GOT3 (cell line): ENCODE results near the gene VWA8.
"Not testable (repeated sequence)": the region's sequence is repeated elsewhere in the genome, so short reads cannot be mapped to it uniquely, and the experiment has no call there.

Source experiments
- DNase-seq: peaks from one replicate; lab custom pipeline; 2025; ENCODE audit warnings: mixed read lengths; lab: John Stamatoyannopoulos, UW

VWA8 gene

GRCh38 chr13:41587490-41587889 lies 373.4 kb downstream of the VWA8 start:
- no peak for DNase-seq

GRCh38 chr13:41586216-41586615 lies 374.7 kb downstream of the VWA8 start:
- DNase-seq, result no peak

GRCh38 chr13:41582027-41582463 lies 378.9 kb downstream of the VWA8 start:
- DNase-seq, result no peak

- no peak for DNase-seq
Measured at GRCh38 chr13:41580345-41580744, 380.6 kb downstream of the VWA8 start.

- no peak for DNase-seq
Measured at GRCh38 chr13:41579881-41580280, 381.0 kb downstream of the VWA8 start.

- no peak for DNase-seq
Measured at GRCh38 chr13:41579168-41579567, 381.7 kb downstream of the VWA8 start.

GRCh38 chr13:41578371-41578770 lies 382.5 kb downstream of the VWA8 start:
- no peak for DNase-seq

- DNase-seq, result no peak
Measured at GRCh38 chr13:41577436-41577835, 383.5 kb downstream of the VWA8 start.

GRCh38 chr13:41573640-41574039 lies 387.3 kb downstream of the VWA8 start:
- not testable (repeated sequence) for DNase-seq

GRCh38 chr13:41571817-41572340 lies 389.0 kb downstream of the VWA8 start:
- not testable (repeated sequence) for DNase-seq

GRCh38 chr13:41568972-41569351 lies 391.9 kb downstream of the VWA8 start:
- no peak for DNase-seq

GRCh38 chr13:41568143-41568971 lies 392.6 kb downstream of the VWA8 start:
- DNase-seq, result no peak

GRCh38 chr13:41567363-41567762 lies 393.5 kb downstream of the VWA8 start:
- no peak for DNase-seq

- no peak for DNase-seq
Measured at GRCh38 chr13:41565846-41566245, 395.1 kb downstream of the VWA8 start.

GRCh38 chr13:41565216-41565615 lies 395.7 kb downstream of the VWA8 start:
- DNase-seq, result no peak

- DNase-seq, result no peak
Measured at GRCh38 chr13:41563984-41564365, 396.9 kb downstream of the VWA8 start.

GRCh38 chr13:41563341-41563983 lies 397.4 kb downstream of the VWA8 start:
- no peak for DNase-seq

- no peak for DNase-seq
Measured at GRCh38 chr13:41562541-41563178, 398.2 kb downstream of the VWA8 start.

- DNase-seq, result no peak
Measured at GRCh38 chr13:41562083-41562482, 398.8 kb downstream of the VWA8 start.

GRCh38 chr13:41561170-41561569 lies 399.7 kb downstream of the VWA8 start:
- no peak for DNase-seq

- no peak for DNase-seq
Measured at GRCh38 chr13:41558781-41559560, 401.9 kb downstream of the VWA8 start.

GRCh38 chr13:41557719-41558118 lies 403.2 kb downstream of the VWA8 start:
- no peak for DNase-seq
